ENCODE results near the gene SPRED1.

- TF ChIP-seq GATA2 (IDR thresholded peaks at IDR 0.05; ENCODE audit: low read depth, low read length) (no peak), GATA3 (IDR thresholded peaks at IDR 0.05; ENCODE audit: low read depth, low read length) (no peak)
Observed at GRCh38 chr15:38312190-38312589, 59.6 kb downstream of the SPRED1 start.
